ENCODE data around the gene PKP4. TPM values are rescaled to one million over a fixed set of nuclear protein-coding genes. Genes with fewer than 3 reads are reported as not detected.

The PKP4 gene
- total and polyA plus RNA-seq, 2 of the 8 experiments (the other 6 are each of a cell fraction or from before 2014, with no cell fraction given) = 48.2 to 88.0 TPM

GRCh38 chr2:158616480-158617000 lies 159.8 kb downstream of the PKP4 start:
- Histone ChIP-seq H3K23me2 (ENCODE audit: low read depth, low read length) (no peaks in the 10 kb centered on the region), H3K14ac (ENCODE audit: insufficient read length) (no peak overlapping the region), H3K27me3 (replicated peaks in 1 of 4; ENCODE audit: control insufficient read depth in 3 of 4, extremely low read depth in 1 of 4, insufficient read depth in 3 of 4, low read length in 3 of 4) (no peaks in the 10 kb centered on the region), H4K20me1 (replicated peaks in 1 of 2; ENCODE audit: control insufficient read depth in 1 of 2, insufficient read depth in 2 of 2, low read length in 2 of 2) (no peaks in the 10 kb centered on the region), H2BK20ac (ENCODE audit: low read length) (no peak overlapping the region), H3K56ac (replicated peaks; ENCODE audit: insufficient read length, low read depth, low read length) (no peak overlapping the region), H3K18ac (ENCODE audit: extremely low read depth, low read length) (no peak overlapping the region), H2BK5ac (ENCODE audit: low read depth, low read length) (no peak overlapping the region), H3K4ac (replicated peaks; ENCODE audit: insufficient read length, low read depth, low read length) (no peak overlapping the region), H2AK5ac (ENCODE audit: low read depth, low read length) (no peak overlapping the region), H4K91ac (replicated peaks; ENCODE audit: insufficient read length, low read length) (no peak overlapping the region), H3K27ac (ENCODE audit: low read depth, low read length) (no peak overlapping the region), H3K23ac (ENCODE audit: insufficient read length) (no peak overlapping the region), H2BK12ac (ENCODE audit: low read depth, low read length) (no peak overlapping the region), H4K5ac (ENCODE audit: insufficient read length, low read depth, low read length) (no peak overlapping the region), H4K8ac (ENCODE audit: extremely low read depth, insufficient read depth, low read length) (no peak overlapping the region), H3K9ac (replicated peaks in 1 of 4; ENCODE audit: extremely low read depth in 1 of 4, low read depth in 3 of 4, low read length in 3 of 4) (no peak overlapping the region), H3K4me1 (replicated peaks in 1 of 4; ENCODE audit: control insufficient read depth in 3 of 4, insufficient read depth in 4 of 4, low read length in 3 of 4) (no peaks in the 10 kb centered on the region), H3K9me3 (ENCODE audit: insufficient read depth in 2 of 2, low read depth in 1 of 2, low read length in 1 of 2) (no peaks in the 10 kb centered on the region), H3K4me2 (ENCODE audit: insufficient read depth in 1 of 2, low read depth in 2 of 2, low read length in 2 of 2) (no peak overlapping the region), H3K79me1 (ENCODE audit: low read depth, low read length) (no peaks in the 10 kb centered on the region), H2BK15ac (ENCODE audit: low read length) (no peak overlapping the region), H2AFZ (ENCODE audit: low read length) (no peak overlapping the region), H3K36me3 (ENCODE audit: control insufficient read depth in 2 of 4, insufficient read depth in 4 of 4, low read length in 3 of 4) (peaks cover 0 to 15% (median 8%) of the 10 kb centered on the region in 4 experiments; a peak in 6 of 8 replicates), H3K79me2 (ENCODE audit: control insufficient read depth in 1 of 2, insufficient read depth in 2 of 2, low read length in 2 of 2) (no peaks in the 10 kb centered on the region), H2BK120ac (replicated peaks; ENCODE audit: low read depth, low read length) (no peak overlapping the region), H3K4me3 (ENCODE audit: extremely low read depth in 1 of 4, insufficient read depth in 2 of 4, low read depth in 3 of 4, low read length in 4 of 4) (no peak overlapping the region)
- no peak for DNase-seq (ENCODE audit: low read depth in 1 of 2, low spot score in 2 of 2)
- WGBS, 2 experiments (ENCODE audit: extremely low coverage in 1 of 2, insufficient coverage in 1 of 2, insufficient read length in 1 of 2, insufficient replicate concordance in 2 of 2, low coverage in 1 of 2, low lambda C conversion rate in 2 of 2, missing lambda C conversion rate in 1 of 2) = 96% methylated on average over 3 of the region's 3 CpGs; no CpG with 5 or more reads in 1 of the 2 experiments
- ChIA-PET CTCF (ENCODE audit: partially characterized antibody) (no interaction called here), POLR2A (ENCODE audit: partially characterized antibody) (no interaction called here)
- TF ChIP-seq JUND (IDR thresholded peaks at IDR 0.05; ENCODE audit: low read length) (no peak), SP4 (IDR thresholded peaks at IDR 0.05; ENCODE audit: low read length) (no peak), CHD1 (IDR thresholded peaks at IDR 0.05; ENCODE audit: low read depth, low read length) (no peak)
- no peak for FAIRE-seq
